Measurements from ENCODE around the gene LCE3A. TPM values are rescaled to one million over a fixed set of nuclear protein-coding genes. Genes with fewer than 3 reads are reported as not detected.

Gene LCE3A
- total RNA-seq (2013; cell fraction: nucleolus; rRNA removed): not detected in 2 replicates
- not detected in 2 replicates for total RNA-seq (2014; rRNA removed)
- total RNA-seq (2014; rRNA removed; fragmentation: Illumina TruSeq; extraction: Trizol): not detected in 2 replicates
- not detected in 2 replicates for total RNA-seq (2021)
- polyA plus RNA-seq (2011; ENCODE audit: low read depth): not detected
- not detected in 2 replicates for polyA plus RNA-seq (2011; rRNA removed)
- polyA plus RNA-seq (2011; cell fraction: cytosol; rRNA removed): not detected in 2 replicates
- not detected in 2 replicates for polyA plus RNA-seq (2011; cell fraction: nucleus; rRNA removed)
- polyA plus RNA-seq (2012): not detected in 2 replicates
- polyA plus RNA-seq (2014; fragmentation: Illumina TruSeq; extraction: Trizol): not detected in 2 replicates
- polyA plus RNA-seq (2014; fragmentation: Nextera tagmentation; extraction: Ambion mirVana): not detected
- not detected in 2 replicates for polyA plus RNA-seq (2014; rRNA removed)
- polyA plus RNA-seq (2016; fragmentation: Nextera tagmentation; extraction: Ambion mirVana): not detected
- not detected in 2 replicates for polyA minus RNA-seq (2011; rRNA and poly(A)+ RNA removed)
- not detected in 2 replicates for polyA minus RNA-seq (2011; cell fraction: cytosol; rRNA and poly(A)+ RNA removed)
- not detected in 2 replicates for polyA minus RNA-seq (2011; cell fraction: nucleus; rRNA and poly(A)+ RNA removed)
- not detected for Bru-seq, nascent RNA
- BruChase-seq, experiment 1, labeled RNA remaining after a 6-hour chase: not detected
- BruChase-seq, experiment 2, labeled RNA remaining after a 2-hour chase: not detected
- long read RNA-seq, experiment 1: 0 reads
- long read RNA-seq, experiment 2: 0 reads

DNA sequence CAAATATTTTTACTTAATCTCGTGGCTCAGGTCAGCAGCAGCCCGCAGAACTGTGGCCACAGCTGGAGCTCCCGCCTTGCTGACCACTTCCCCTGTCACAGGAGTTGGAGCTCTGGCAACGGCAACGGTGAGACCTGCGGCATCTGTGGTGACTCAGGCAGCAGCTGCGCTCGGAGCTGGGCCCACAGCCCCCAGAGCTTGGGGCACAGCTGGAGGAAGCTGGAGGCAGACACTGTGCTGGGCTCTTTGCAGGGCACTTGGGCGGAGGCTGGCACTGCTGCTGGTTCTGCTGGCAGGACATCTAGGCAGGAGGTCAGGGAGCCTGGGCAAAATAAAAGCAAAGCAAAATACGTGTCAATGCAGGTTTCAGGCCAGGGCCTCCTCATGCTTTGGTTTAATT, at the start of gene LCE3A:
Gene LCE3A, minus strand, starts transcription at position 301 of the 400 bp plus-strand sequence. Its CDS starts 0 bp downstream, at position 301.
- no peak within 1 kb of the TSS for H2AFZ ChIP-seq (ENCODE audit: control insufficient read depth, low read depth, low read length)

More for the DNA sequence above, at the start of gene LCE3A:
- H3K27me3 ChIP-seq (replicated peaks in 1 of 2; ENCODE audit: control insufficient read depth in 2 of 2, insufficient read depth in 2 of 2, low read length in 1 of 2): no peaks in the 10 kb centered on the region
- no peak within 1 kb of the TSS for H3K4me2 ChIP-seq (ENCODE audit: control insufficient read depth, insufficient read depth)
- FAIRE-seq (no peak), DNase-seq (ENCODE audit: low read depth, low spot score) (no peak), ATAC-seq (peak; percentile 36)
- H3K79me2 ChIP-seq (ENCODE audit: control insufficient read depth, insufficient read depth, low read length): no peaks in the 10 kb centered on the region
- RAD21 ChIA-PET (ENCODE audit: unreplicated experiment): interaction anchor here (0.8 kb wide), 1 partner anchor 65 kb away, joined by 3 read pairs; no protein-coding TSS in a partner anchor
- no peak within 1 kb of the TSS for H3K9ac ChIP-seq (ENCODE audit: control insufficient read depth, insufficient read depth, low read length)
- H3K9me3 ChIP-seq (replicated peaks; ENCODE audit: control insufficient read depth, insufficient read depth, low read length): no peaks in the 10 kb centered on the region; the same call in 1 of the 3 replicates
- no peaks in the 10 kb centered on the region for H4K20me1 ChIP-seq (ENCODE audit: control insufficient read depth, insufficient read depth)
- in situ Hi-C loops (cut with MboI): no loop called here
- no TSS peak for BruUV-seq (replicated peaks)
- no peak within 1 kb of the TSS for H3K4me3 ChIP-seq
- H3K27ac ChIP-seq (ENCODE audit: control insufficient read depth, insufficient read depth): no peak within 1 kb of the TSS
- POLR2A ChIA-PET: no interaction called here
- CTCF ChIA-PET: interaction anchor here (0.6 to 1.0 kb wide), 2 partner anchors 26 to 457 kb away, joined by 3 read pairs; no protein-coding TSS in a partner anchor
- intact Hi-C loops (cut with micrococcal nuclease; ENCODE audit: unreplicated experiment): loop anchor here (10.0 kb wide), 1 partner anchor 128 kb away; no protein-coding TSS in a partner anchor
- no peaks in the 10 kb centered on the region for H3K4me1 ChIP-seq (ENCODE audit: control insufficient read depth, insufficient read depth, low read length)
- H3K36me3 ChIP-seq (ENCODE audit: control insufficient read depth in 2 of 2, insufficient read depth in 2 of 2, low read length in 1 of 2): no peaks in the 10 kb centered on the region
- SMC1A ChIA-PET (ENCODE audit: uncharacterized antibody, unreplicated experiment): no interaction called here
- WGBS (ENCODE audit: insufficient coverage, insufficient replicate concordance, low lambda C conversion rate, missing lambda C conversion rate): 7% methylated on average over 10 of the region's 10 CpGs
- TF ChIP-seq, protein P1, sequence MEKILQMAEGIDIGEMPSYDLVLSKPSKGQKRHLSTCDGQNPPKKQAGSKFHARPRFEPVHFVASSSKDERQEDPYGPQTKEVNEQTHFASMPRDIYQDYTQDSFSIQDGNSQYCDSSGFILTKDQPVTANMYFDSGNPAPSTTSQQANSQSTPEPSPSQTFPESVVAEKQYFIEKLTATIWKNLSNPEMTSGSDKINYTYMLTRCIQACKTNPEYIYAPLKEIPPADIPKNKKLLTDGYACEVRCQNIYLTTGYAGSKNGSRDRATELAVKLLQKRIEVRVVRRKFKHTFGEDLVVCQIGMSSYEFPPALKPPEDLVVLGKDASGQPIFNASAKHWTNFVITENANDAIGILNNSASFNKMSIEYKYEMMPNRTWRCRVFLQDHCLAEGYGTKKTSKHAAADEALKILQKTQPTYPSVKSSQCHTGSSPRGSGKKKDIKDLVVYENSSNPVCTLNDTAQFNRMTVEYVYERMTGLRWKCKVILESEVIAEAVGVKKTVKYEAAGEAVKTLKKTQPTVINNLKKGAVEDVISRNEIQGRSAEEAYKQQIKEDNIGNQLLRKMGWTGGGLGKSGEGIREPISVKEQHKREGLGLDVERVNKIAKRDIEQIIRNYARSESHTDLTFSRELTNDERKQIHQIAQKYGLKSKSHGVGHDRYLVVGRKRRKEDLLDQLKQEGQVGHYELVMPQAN (conservative IDR thresholded peaks at IDR 0.05): no peak
- TF ChIP-seq FOXK2 (IDR thresholded peaks at IDR 0.05) (no peak), JUND (IDR thresholded peaks at IDR 0.05; ENCODE audit: low read depth, low read length) (no peak), IRF4 (IDR thresholded peaks at IDR 0.05; ENCODE audit: low read depth, low read length) (no peak), ZNF384 (IDR thresholded peaks at IDR 0.05; ENCODE audit: borderline replicate concordance, low read depth, low read length) (no peak), TCF12 (IDR thresholded peaks at IDR 0.05; ENCODE audit: low read depth, low read length) (0 out of 2 replicates have a peak, but pooled peaks have one; percentile 41), KAT2A (conservative IDR thresholded peaks at IDR 0.05; ENCODE audit: control insufficient read depth, low read depth, low read length) (no peak)
- TF ChIP-seq, protein P2, sequence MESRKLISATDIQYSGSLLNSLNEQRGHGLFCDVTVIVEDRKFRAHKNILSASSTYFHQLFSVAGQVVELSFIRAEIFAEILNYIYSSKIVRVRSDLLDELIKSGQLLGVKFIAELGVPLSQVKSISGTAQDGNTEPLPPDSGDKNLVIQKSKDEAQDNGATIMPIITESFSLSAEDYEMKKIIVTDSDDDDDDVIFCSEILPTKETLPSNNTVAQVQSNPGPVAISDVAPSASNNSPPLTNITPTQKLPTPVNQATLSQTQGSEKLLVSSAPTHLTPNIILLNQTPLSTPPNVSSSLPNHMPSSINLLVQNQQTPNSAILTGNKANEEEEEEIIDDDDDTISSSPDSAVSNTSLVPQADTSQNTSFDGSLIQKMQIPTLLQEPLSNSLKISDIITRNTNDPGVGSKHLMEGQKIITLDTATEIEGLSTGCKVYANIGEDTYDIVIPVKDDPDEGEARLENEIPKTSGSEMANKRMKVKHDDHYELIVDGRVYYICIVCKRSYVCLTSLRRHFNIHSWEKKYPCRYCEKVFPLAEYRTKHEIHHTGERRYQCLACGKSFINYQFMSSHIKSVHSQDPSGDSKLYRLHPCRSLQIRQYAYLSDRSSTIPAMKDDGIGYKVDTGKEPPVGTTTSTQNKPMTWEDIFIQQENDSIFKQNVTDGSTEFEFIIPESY (IDR thresholded peaks at IDR 0.05): no peak
